Measurements from ENCODE around the gene ADD1.

- TF ChIP-seq CTCF (IDR thresholded peaks at IDR 0.05) (no peak), ZFX (IDR thresholded peaks at IDR 0.05; ENCODE audit: borderline replicate concordance) (no peak)
Measured at GRCh38 chr4:2833671-2834000, 10.0 kb upstream of the ADD1 start.
